DND-41 (cell line): ENCODE measurements around the gene GATM.

Experiments used
- EZH2 ChIP-seq: IDR thresholded peaks from 3 replicates; pipeline ENCODE4 v1.6.1; 2012; ENCODE audit warnings: borderline replicate concordance, low read depth, mild to moderate bottlenecking, moderate library complexity, low read length, inconsistent platforms; ENCODE audit not compliant: severe bottlenecking
- TF ChIP-seq, protein P1 (sequence below): IDR thresholded peaks from 2 replicates; pipeline ENCODE4 v1.5.1; 2012; ENCODE audit warnings: borderline replicate concordance, low read length, moderate library complexity, mild to moderate bottlenecking; ENCODE audit not compliant: poor library complexity, severe bottlenecking; ENCODE audit errors: extremely low read depth

- TF ChIP-seq, protein P1, sequence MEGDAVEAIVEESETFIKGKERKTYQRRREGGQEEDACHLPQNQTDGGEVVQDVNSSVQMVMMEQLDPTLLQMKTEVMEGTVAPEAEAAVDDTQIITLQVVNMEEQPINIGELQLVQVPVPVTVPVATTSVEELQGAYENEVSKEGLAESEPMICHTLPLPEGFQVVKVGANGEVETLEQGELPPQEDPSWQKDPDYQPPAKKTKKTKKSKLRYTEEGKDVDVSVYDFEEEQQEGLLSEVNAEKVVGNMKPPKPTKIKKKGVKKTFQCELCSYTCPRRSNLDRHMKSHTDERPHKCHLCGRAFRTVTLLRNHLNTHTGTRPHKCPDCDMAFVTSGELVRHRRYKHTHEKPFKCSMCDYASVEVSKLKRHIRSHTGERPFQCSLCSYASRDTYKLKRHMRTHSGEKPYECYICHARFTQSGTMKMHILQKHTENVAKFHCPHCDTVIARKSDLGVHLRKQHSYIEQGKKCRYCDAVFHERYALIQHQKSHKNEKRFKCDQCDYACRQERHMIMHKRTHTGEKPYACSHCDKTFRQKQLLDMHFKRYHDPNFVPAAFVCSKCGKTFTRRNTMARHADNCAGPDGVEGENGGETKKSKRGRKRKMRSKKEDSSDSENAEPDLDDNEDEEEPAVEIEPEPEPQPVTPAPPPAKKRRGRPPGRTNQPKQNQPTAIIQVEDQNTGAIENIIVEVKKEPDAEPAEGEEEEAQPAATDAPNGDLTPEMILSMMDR, result no peak
- TF ChIP-seq EZH2, result no peak
Measured at GRCh38 chr15:45393851-45394250, 15.5 kb upstream of the GATM start.
